Activated CD4-positive, alpha-beta T cell treated with anti-CD3 and anti-CD28 coated beads, Interleukin-2, amount 50 U/mL, for 4 hours (primary cell): ENCODE measurements around the gene P4HA2.

Source experiments
- DNase-seq, 2 experiments: peaks; one replicate each; pipeline ENCODE4 v3.0.0-alpha.2; 2020

Gene P4HA2

DNA sequence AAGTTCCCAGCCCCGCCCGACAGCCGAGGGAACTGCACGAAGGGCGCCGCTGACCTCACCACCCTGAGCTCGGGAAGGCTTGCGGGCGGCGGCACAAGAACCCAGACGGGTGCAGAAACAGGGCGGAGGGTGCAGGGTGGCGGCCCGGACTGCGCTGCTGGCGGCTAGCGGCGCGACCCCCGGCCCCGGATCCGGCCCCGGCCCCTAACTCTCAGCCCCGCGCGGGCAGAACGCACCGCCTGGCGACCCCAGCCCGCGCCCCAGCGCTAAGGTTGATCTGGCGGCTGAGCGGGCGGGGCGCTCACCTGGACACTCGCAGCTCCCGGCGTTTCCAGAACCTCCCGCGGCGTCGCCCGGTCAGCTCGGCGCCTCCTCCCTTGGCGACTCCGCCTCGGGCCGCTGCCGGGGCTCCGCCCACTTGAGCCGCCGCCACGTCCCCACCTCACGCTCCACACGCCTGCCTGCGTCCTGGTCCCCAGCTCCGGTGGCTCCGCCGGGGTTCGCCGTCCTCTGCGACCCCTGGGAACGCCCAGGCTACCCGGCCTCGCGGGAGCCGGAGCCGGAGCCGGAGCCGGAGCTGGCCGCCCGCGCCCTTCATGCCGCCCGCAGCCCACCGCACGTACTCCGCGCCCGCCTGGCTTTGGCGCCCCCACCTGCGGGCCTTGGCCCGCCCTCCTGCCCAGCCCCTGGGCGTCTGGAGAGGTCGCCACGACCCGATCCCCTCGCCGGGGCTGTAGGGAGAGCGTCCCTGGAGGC lies at the start of gene P4HA2:
Gene P4HA2, minus strand, starts transcription at position 369 of the 756 bp plus-strand sequence. CDS start 9,227 bp downstream, outside the sequence.
- DNase-seq: no peak

DNA sequence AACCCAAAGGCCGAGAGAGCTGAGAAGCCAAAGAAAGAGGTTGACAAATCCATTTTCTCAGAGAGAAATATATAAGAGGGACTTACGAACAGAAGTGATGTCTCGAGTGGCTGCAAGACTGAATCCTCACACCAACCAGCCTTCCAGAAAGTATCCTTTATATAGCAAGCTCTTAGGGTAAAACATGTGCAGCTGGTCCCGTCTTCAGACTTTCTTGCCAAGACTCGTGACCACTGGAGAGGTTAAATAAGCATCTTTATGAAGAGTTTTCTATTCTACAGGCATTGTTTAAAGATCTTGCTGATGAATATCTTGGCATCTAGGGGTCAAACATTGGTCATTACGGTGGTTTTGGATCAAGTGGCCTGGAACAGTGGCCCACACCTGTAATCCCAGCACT lies 49.6 kb upstream of the P4HA2 start:
- DNase-seq: no peak

GRCh38 chr5:132275367-132276220 lies 47.9 kb upstream of the P4HA2 start:
- no peak for DNase-seq

DNA sequence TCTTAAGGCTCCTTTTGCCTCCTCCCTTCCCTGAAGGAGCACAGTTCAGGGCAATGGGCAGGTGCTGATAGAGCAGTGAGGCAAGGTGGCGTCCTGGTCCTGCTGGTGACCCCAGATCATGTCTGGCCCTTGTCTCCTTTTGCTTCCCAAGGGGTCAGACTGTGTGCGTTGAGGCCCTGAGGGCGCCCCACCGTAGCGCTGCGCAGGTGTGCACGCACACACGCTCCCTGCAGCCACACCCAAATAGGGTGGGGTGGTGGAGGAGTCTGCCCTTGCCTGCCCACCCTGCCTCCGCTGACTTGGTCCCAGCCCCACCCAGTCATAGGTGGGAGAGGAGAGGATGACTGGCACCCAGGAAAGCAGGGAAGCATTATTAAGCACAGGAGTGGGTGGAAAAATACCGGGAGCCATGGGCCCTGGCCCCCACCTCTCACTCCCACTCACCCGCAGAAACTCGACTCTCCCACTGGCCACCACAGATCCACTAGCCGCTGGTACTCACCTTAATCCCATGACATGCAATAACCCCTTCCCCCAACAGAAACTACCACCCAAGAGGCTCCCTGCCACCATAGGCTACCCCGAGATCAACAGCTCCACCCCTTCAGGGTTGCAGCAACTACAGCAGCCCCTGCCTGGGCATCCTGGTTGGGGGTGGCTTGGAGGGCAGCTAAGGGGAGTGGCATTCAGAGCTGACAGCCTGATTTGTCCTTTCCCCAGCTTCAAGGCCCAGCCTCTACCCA lies 46.6 kb upstream of the P4HA2 start:
- no peak for DNase-seq

DNA sequence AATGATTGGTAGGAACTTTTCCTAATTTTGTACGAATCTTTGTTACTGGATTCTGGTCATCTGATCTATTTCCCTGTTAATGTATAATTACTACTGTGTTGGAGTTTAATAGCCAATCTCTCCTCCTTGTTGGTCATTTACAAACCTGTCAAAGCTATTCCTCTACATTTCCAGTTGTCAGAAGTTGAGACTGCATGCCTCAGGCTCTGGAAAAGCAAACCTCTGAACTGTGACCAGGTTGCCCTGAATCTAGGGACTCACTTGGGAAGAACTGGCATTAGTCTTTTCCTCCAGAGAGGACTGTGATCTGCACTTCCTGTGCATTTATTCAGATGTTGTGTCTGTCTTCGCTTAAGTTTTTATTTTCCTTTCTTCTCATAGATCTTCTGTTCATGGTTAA lies 46.0 kb upstream of the P4HA2 start:
- no peak for DNase-seq

- peak; percentile 69 to 70 for DNase-seq
Observed at GRCh38 chr5:132272311-132273210, 44.9 kb upstream of the P4HA2 start.

GRCh38 chr5:132271251-132272246 lies 43.9 kb upstream of the P4HA2 start:
- no peak for DNase-seq

- DNase-seq: no peak
Observed at GRCh38 chr5:132270706-132271105, 43.1 kb upstream of the P4HA2 start.

DNA sequence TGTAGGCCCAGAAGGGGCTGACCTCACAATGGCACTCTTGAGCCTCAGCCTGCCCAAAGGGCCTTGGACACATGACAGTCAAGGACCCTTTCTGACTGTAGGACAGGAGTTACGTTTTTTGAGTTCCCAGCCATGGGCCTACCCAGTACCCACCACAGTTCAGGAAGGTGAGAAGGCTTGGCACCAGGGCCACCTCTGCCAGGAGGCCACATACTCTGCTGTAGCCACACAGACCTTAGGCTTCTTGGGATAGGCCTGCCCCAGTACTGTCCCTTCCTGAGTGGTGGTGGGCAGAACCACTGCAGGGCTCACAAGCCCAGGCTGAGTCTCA lies 42.6 kb upstream of the P4HA2 start:
- DNase-seq: no peak

DNA sequence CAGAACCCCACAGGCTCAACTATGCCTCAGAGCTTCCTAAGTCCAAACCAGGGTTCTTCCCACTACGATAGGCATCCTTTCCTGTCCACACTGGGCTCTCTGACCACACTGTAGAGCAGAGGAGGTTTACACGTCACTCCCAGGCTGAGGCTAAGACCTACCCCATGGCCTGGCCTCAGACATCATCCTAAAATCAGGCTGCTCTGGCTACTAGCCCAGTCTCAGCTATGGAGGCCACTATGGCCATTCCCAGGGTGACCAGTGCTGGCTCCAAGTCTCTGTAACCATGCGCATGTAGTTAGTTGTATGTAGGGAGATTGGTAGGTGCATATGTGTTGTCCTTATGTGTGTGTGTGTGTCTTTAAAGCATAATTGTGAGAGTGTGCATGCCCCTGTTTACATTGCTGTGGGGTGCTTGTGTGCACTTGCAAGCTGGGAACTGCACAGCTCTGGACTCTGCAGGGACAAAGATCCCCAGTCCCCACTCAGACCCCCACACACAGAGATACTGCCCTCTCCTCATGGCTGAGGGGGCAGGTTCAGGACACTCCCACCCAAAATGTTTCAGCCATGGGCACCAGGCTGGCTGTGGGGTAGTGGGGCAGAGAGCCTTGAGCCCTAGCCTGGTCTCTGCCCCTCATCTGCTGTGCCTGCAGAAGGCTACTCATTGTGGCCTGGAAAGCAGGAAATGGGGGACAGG lies 42.1 kb upstream of the P4HA2 start:
- no peak for DNase-seq

- DNase-seq: no peak
Observed at GRCh38 chr5:132268769-132269551, 41.3 kb upstream of the P4HA2 start.

GRCh38 chr5:132267931-132268768 lies 40.5 kb upstream of the P4HA2 start:
- no peak for DNase-seq

DNA sequence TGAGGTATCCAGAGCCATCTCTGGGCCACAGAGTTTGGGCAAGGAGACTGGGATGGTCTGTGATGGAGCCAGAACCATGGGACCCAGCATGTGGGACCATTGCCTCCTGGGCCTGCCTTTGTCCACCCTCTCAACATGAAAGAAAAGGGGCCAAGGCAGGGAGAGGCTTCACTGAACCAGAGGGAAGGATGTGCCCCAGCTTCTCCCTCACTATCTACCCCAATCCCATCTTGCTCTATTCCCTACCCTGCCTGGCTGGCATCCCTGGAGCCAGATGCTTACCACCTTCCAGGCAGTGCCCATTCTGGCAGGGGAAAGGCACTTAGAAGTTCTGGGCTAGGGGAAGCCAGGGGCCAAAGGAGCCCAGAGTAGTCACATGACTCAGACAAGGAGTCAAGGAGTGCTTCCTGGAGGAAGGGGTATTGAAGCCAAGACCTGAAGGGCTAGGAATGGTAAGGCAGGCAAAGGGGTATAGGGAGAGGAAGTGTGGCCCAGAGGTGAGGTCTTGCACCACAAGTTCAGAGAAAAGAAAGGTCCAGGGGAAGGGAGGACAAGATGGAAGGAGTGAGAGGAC lies 39.6 kb upstream of the P4HA2 start:
- DNase-seq: no peak

DNA sequence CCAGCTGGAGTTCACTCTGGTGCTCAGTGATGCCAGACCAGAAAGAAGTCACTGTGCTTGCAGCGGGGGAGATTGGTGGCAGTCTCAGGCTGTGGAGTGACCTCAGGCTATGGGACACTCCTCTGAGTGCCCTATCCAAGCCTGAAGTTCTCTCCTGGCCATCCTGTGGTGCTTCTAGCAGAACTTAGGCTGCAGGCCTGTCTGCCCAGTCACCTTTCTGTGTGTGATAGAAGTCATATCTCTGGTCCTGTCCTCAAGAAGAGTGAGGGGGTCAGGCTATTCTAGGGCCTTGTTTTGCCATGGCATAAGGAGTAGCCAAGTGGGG lies 39.1 kb upstream of the P4HA2 start:
- no peak for DNase-seq

- no peak for DNase-seq
Observed at GRCh38 chr5:132266031-132266835, 38.6 kb upstream of the P4HA2 start.

DNA sequence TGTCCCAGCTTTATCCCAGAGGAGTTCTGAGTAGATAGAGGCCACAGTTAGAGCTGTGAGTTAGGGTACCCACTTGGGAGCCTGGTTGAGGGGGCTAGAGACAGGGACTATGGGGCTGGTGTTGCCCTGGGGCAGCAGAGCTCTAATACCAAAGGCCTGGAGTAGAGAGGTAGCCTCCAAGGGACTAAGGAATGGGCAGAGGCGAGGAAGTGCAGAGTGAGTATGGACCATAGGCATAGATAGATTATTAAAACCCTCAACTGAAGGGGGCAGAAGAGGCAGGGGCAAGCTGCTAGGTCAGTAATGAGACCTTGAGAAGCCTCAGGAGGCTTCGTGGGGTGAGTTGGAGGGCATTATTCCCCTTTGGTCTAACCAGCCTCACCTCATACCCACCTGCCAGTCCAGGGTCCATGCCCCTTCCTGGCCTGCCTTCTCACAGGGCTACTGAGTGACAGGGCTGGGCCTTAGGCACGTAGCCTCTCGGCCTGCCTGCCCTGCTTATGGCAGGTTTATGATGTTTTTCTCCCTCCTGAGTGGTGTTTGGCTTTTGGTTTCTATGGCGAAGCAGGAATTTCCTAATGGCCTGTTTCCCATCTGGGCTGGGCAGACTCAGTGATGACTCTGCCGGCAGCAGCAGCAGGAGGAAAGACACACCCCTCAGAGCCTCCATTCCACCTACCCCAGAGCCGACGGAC lies 37.8 kb upstream of the P4HA2 start:
- DNase-seq: no peak
